Kasumi-1 (cell line): Measurements from ENCODE around the gene C1D.

Source experiments
- DNase-seq, 2 experiments: peaks; one replicate each; lab custom pipeline; 2025; lab: John Stamatoyannopoulos, UW

C1D gene

GRCh38 chr2:68057658-68058396 lies 5.0 kb downstream of the C1D start:
- DNase-seq: no peak

DNA sequence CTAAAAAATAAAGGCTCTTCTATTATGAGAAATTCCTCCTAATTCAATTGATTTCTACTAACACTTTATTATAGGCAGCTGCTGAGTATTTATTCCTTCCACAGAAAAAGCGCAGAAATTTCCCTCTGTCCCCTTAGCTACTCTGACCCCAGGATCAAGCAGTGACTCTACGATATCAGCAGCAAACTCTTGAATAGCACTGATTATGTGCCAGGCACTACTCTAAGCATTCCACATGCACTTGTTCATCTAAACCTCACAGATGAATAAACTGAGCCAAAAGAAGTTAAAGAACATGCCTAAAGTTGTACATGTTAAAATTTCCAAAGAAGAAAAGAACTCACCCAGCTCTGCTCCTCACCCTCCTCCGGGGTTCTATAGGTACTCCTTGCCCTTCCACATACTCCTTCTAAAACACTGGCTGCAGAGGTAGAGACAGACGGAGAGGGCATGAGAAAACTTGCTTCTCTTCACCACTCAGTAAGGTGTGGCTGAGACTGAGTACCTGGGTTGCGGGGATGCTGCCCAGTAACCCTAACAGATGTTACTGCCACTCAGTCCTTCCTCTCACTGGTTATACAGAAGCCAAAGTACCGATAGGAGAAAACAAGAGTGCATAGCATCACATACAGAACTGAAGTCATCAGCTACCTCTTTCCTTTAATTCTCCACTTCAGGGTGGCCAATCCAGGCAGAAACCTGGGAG lies 9.9 kb downstream of the C1D start:
- DNase-seq: no peak

DNA sequence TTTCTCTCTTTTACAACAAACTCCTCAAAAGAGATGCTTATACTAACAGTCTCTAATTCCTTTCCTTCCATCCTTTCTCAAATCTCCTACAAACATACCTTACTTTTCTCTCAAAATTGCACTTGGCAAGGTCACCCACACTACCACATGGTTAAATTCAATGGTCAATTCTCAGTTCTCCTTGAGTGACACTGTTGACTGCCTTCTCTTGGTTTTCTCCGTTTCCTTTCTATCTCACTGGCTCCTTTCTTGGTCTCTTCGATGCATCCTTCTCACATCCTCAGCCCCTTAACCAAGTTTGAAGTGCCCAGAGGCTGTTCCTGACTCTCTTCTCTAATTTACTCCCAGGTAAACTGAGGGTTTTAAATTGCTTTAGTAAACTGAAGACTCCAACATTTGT lies 12.5 kb downstream of the C1D start:
- DNase-seq: no peak

- no peak for DNase-seq
Measured at GRCh38 chr2:68046642-68047240, 16.1 kb downstream of the C1D start.

DNA sequence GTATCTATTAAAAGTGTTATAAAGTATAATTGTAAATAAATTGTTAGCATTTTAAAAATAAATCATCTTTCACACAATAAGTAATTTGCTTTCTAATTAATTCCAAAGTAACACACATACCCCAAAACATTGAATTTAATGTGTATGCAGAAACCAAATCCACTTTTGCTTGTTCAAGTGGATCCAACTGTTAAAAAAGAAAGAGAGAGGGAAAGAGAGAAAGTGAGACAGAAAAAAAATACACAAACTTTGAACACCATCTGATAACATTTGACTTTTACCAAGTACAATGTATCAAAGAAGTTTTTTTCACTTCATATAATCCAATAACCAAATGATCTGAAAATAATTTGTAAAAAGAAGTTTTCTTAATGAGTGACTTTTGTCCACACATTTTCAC lies 16.6 kb downstream of the C1D start:
- DNase-seq: no peak

DNA sequence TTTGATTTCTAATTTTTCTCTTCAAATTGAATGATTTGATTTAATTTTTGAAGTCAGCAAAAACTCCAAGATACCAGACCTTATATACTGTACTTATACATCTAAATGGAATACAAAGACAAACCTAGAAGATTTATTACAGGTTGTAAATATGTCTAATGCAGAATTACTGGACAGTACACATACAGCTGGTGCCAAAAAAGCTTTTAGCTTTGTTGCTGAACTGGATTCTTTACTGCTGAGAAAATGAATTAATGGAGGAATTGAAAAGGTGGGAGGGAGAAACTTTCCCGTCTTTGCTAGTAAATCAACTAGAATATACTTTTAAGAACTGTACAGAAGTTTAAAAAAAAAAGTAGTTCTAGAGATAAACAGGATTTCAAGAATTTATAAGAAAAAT lies 17.5 kb downstream of the C1D start:
- no peak for DNase-seq

- no peak for DNase-seq
Measured at GRCh38 chr2:68044099-68044498, 18.7 kb downstream of the C1D start.

DNA sequence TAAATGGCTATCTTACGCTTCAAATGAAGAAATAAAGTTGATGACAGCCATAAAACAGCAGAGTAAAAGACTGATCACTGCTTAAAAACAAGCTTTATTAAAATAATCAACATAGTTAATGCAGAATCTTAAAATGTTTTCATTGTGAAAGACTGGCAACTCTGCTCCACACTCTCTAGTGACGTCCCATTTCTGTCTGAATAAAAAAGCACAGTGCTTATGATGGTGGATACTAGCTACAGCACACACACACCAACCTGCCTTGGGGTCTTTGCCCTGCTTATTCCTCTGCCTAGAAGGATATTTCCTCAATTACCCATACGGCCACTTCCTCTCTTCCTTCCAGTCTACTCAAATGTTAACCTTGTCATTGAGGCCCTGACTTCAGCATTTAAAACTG lies 19.1 kb downstream of the C1D start:
- no peak for DNase-seq

GRCh38 chr2:68043032-68043431 lies 19.8 kb downstream of the C1D start:
- DNase-seq: no peak

DNA sequence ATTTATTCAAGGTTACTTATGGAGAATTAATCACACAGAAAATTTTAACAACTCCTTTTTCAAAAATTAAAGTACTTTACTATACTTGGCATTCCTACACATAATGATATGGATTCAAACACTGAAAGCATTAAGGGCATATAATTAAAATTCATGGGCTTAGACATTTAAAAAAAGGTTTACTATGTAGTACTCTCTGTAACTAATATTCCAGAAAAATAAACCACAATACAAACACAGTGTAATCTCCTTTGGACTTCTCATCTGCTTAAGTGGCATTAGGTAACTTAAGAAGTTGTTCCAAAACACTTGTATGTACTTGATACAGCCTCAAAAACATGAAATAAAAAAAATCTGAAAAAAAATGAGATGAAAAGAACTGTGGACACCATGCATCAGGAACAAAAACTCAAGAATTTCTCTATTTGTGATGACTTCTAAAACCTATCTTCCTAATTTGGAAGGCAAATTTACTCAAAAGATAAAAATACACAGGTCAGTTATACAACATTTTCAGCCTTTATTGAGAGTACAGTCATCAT lies 21.0 kb downstream of the C1D start:
- DNase-seq: no peak

- DNase-seq: no peak
Measured at GRCh38 chr2:68040078-68040477, 22.7 kb downstream of the C1D start.

DNA sequence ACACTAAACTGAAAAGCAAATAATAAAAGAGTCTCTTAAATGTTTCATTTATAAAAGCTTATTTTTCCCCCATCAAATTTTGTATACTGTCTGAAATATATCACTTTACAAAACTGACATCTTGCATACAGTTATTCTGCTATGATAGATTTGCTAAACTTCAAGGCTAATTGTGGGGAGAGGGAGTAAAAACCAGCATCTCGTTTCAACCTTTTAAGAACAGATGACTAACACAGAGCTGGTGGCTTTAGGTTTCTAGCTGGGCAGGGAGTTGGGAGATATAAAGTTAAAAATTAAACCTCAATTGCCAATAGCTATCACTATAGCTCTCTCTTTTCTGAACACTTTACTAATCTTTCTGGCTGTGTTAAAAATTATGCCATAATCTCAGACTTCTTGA lies 23.5 kb downstream of the C1D start:
- no peak for DNase-seq

DNA sequence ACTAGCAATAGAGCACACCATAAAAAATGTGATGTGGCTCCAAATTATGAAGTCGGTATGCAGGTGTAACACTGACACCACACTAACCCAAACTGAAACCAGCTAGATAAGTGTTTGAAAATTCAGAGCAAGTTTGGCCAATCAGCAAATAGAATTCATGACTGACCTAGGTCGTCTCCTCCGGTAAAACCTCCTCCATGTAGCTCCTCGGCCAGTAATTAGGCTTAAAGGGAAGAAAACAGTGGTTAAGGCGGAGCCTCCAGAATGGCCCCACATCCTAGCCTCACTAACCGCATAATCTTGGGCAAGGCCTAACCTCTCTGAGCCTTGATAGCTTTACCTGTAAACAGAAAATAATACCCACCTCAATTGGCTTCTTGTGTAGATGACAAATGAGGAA lies 30.1 kb downstream of the C1D start:
- DNase-seq: no peak

DNA sequence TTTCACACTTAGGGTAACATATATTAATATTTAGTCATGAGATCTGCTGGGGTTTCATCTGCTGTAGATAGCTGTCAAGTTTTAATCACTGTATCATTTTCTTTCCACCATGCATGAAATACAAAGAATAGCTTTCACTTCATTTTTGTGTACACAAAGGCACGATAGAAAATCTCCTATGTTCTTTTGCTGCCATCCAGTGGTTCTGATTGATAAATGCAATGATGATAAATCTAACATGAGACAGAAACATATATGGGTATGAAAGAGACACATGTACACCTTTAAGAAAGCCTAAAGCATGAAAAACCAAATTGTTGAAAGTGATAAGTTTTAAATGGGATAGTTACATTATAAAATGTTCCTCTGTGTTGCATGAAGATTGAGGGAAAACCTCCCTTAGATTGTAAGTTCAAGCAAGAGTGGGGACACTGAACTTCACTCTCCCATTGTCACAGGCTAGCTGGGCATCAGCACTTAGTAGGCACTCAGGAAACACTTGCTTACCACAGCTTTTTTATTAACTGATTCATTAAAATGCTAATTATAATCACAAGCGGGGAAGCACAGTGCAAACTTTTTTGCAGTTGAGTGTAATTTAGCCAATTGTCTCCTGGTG lies 31.2 kb downstream of the C1D start:
- DNase-seq: peak; percentile 65 to 72

DNA sequence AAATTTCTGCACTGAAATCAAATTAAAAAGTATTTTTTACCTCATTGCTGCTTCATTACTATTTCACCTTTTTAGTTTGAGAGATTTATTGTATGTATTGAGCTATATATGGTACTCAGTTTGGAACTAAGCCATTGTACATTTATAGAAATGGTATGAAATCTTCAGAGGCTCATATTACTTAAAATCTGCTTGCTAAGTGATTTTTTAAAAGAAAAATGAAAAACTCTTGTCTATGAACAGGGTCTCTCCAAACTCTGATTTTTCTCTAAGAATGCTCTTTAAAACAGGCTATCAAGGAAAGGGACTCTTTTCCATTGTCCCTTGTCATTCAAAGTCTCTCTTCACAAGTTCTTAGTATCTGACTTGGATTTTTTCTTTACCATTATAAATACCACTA lies 31.8 kb downstream of the C1D start:
- no peak for DNase-seq

DNA sequence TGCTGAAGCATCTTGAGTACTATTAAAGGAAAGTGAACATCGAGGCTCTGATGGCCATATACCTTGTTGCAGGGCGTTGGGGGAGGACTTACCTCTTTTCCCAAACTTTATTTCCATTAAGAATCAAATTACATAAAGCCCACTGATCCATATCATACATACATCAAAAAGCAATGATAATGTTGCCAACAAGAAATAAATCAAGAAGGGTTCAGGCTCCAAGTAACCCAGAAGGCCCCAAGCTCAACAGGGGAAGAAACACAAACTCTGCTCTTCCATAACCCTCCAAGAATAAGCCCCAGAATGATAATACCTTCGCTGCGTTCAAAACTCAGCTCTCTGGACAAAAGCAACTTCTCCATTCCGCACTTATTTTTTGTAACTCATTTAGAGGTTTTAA lies 32.3 kb downstream of the C1D start:
- no peak for DNase-seq

DNA sequence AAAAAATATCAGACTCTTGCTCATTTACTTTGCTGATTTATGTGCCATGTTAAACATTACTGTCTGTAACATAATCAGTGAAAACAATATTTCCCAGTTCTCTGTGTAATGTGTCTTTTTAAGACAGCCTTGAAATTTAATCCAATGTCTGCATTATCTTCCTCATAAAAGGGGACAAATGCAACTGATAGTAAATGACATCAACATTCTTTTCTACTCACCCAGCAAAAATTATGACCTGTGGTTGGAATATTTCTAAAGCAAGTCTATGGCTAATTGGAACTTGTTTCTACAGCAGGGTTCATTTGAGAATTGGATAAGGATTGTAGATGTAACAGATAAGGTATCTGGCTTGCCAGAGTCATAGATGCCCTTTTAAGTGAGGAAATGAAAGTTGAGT lies 34.8 kb downstream of the C1D start:
- DNase-seq: no peak

DNA sequence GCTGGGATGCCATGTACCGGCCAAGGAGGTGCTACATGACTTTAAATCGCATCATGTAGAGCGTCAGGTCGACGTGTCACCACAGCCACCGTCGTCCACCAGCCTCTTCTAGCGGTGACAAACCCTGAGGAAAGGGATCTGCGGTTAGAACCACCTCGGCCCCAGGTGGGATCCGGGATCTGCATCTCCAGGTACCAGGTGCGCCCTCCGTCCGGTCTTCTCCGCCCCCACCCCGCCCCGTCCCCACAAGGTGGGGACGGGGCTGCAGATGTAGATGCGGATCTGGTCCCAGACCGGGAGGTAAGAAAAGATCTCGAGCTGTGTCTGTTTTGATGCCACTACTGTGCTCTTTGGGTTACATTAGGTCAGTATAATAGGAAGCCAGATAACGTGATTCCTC lies 38.4 kb downstream of the C1D start:
- DNase-seq: no peak

DNA sequence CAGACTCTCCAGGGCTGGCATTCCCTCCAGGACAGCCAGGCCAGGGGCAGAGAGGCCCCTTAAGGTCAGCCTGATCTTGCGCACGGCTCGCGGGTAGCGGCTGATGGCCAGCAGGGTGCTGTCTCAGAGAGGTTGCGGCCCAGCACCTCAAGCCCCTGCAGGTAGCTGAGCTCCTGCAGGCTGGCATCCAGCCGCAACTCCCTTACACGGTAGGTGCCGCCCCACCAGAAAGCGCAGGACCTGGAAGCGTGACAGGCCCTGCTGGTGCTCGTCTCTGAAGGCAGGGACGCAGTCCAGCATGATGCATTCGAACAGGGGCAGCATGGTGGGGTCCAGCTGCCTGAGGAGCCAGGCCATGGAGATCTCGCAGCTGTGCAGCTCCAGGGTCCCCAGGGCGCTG lies 38.9 kb downstream of the C1D start:
- DNase-seq: no peak

DNA sequence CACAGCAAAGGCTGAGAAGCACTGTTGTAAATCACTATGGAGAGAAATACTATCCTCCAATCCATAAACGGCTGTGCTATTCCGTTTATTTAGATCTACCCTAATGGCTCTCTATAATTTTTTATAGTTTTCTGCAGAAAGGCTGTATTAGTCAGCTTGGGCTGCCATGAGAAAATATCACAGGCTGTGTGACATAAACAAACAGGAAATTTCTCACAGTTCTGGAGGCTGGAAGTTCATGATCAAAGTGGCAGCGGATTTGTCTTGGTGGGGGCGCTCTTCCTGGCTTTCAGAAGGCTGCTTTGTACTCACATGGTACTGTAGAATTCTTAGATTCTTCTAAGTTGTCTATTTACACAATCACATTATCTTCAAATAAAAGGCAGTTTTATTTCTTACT lies 44.1 kb downstream of the C1D start:
- no peak for DNase-seq

DNA sequence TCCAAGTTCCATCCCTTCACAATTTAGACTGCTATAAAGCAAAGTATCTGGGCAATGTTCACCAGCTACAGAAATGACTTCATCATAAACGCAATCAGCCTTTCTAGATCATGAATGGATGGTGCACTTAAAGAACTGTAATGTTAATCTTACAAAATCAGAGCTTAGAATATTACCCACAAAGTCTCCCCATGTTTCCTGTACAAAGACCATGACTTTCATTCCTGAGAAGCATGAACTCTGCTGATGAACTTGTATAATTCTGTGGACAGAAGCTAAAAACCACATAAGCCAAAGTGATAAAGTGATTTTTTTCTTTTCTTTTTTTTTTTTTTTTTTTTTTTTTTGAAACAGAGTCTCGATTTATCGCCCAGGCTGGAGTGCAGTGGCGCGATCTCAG lies 53.3 kb downstream of the C1D start:
- no peak for DNase-seq

GRCh38 chr2:68000170-68000825 lies 62.5 kb downstream of the C1D start:
- DNase-seq: no peak
